Measurements from ENCODE around the gene EXO1.
"Not testable (repeated sequence)": the region's sequence is repeated elsewhere in the genome, so short reads cannot be mapped to it uniquely, and the experiment has no call there.

EXO1 gene

DNA sequence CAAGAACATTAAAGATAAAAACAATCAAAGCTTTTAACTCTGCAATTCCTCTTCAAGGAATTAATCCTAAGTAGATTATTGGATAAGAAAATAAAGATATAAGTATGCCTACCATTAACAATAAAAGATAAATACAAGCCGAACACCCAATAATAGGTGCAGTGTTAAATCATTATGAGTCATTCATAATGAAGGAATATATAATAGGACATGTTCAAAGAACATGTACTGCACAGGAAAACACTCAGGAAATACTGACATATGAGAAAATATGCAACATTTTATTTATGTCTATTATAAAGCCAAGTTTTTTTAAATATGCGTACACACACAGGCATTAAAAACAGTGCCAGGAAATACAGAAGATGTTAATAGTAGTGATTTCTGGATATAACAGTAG, 11.1 kb upstream of the EXO1 start:
- no peak for DNase-seq (ENCODE audit: low read depth in 3 of 3)

GRCh38 chr1:241837416-241837815, 10.6 kb upstream of the EXO1 start:
- DNase-seq (ENCODE audit: low read depth in 3 of 3), result no peak

DNA sequence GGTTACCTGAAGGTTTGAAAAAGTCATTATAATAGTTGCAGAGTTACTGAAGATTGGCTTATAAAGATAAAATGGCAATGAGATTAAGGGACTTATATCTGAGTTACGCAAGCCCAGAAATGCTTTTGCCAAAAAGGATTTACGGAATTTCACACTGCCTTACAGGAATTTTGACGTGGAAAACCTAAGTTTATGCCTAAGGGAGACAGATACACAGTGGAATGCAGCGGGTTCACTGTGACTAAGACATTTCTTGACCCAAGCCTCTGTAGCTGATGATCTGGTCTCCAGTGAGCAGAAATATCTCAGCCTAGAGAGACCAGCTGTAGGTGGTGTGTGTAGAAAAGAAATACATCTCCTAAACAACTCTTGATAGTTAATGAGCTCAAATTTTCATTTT, 10.1 kb upstream of the EXO1 start:
- DNase-seq (ENCODE audit: low read depth in 3 of 3), result no peak

DNA sequence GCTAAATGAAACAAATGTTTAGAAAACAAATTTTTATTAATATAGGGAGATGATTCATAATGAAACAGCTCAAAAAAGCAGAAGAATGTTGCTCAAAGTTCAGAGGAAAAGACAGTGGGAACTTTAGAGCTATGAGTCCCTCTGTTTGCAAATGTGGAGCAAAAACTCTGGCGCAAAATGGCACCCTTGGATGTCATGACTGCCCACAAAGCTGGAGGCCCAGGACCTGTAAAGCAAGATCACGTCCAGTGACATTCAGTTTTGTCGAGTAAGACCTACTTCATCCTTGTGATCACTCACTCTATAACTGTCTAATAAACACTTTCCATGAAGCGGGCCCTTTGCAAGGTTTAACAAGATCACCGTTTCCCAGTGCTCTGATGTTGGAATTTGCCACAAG, 9.1 kb upstream of the EXO1 start:
- no peak for DNase-seq (ENCODE audit: low read depth in 3 of 3)

DNA sequence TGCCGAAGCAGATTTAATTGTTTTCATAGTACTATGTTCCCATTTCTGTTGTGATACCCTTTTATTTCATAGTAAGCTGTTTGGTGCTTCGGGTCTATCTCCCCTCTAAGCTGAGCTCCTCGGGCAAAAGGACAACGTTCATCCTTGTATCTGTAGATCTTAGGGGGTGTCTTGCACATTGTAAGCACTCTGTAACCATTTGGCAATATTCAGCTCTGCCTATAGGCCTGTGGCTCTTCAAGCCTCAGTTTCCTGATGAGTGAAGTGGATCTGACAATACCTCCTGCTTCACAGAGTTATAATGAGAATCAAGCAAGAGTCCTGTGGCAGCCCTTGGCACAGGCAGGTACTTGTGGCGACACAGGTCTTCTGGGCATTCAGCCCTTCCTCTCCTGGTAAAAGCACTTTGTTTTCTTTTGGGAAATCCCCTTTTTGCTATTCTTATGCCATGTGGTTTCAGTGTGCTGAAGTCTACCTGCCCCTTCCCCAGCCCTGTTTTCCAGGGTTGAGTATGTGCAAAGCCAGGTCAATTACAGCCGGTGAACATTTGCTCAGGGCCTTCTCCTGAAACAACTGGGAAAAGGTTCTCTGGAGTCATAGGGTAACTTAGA, 8.5 kb upstream of the EXO1 start:
- DNase-seq (ENCODE audit: low read depth in 3 of 3), result no peak

GRCh38 chr1:241840164-241840563, 7.8 kb upstream of the EXO1 start:
- DNase-seq (ENCODE audit: low read depth in 3 of 3), result no peak

DNA sequence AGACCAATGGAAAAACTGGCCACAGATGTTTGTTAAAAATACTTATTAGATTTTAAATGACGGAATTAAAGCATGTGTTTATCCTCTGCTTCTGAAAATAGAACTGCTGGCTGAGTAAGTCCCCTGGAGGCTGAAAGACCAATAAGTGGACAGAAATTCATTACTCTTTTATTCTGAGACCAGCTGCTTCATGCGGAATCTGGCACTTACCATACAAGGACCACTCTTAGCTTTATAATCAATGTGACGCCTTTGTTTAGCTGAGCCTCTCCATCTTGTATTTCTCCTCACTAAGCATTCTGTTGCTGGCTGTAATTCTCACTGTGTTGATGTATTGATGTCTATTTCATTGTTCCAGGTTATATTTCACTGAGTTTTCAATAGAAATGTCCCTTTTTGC, 6.3 kb upstream of the EXO1 start:
- DNase-seq (ENCODE audit: low read depth in 3 of 3), result no peak

GRCh38 chr1:241842565-241842964, 5.4 kb upstream of the EXO1 start:
- no peak for DNase-seq (ENCODE audit: low read depth in 3 of 3)

- DNase-seq (ENCODE audit: low read depth in 3 of 3), result no peak
These were observed 3.4 kb upstream of the EXO1 start for GRCh38 chr1:241844593-241844992.

DNA sequence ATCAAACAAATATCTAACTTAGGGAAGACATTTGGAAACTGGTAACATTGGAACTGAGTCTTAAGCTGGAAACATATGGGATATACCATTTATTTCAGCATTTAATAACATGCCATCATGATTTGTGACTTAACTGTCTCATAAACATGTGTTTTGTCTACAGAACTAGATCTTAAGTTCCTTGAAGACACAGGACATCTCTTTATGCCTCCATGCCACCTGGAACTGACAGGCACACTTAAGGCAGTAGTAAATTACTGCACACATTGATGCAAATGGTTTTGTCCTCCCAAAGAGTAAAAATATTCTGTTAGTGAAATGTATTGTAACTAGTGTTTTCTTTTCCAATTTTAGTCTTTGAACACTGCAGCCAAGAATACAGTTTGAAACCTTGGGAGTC, 1.6 kb upstream of the EXO1 start:
- DNase-seq (ENCODE audit: low read depth in 3 of 3), result no peak

- DNase-seq (ENCODE audit: low read depth in 3 of 3), result no peak
These were observed 1.0 kb upstream of the EXO1 start for GRCh38 chr1:241846862-241847539.

DNA sequence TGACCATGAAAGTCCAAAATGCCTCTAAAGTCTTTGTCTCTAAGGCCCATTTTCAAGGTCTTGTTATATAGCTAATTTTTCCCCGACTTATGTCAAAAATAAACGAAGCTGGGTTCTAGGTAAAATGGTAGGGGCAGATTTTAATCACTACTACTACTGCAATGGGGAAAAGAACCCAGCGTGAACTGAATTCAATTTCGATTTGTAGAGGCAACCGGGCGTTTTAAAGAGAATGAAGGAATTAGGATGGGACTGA, 536 bp upstream of the EXO1 start:
- DNase-seq (ENCODE audit: low read depth in 3 of 3), result no peak

DNA sequence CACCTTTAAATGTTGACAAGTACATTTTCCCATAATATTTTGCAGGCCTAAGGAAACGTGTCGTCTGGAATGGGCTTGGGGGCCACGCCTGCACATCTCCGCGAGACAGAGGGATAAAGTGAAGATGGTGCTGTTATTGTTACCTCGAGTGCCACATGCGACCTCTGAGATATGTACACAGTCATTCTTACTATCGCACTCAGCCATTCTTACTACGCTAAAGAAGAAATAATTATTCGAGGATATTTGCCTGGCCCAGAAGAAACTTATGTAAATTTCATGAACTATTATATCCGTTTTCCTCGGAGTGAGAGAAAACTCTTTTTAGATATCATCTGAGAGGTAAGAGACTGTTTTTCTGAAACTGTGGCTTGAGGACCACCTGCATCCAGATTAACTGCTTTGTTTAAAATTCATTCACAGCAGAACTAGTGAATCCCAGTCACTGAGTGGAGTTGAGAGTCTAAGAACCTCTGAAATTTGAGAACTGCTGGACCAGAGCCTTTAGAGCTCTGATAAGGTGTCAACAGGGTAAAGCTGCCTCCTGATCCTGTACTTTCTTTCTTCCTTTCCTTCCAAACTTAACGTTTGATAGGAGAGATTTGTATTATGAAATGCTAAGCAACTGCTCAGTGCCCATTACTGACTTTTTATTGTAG, 811 bp downstream of the EXO1 start:
- DNase-seq (ENCODE audit: low read depth in 3 of 3), result peak in 1 of 3 donors; percentile 4

DNA sequence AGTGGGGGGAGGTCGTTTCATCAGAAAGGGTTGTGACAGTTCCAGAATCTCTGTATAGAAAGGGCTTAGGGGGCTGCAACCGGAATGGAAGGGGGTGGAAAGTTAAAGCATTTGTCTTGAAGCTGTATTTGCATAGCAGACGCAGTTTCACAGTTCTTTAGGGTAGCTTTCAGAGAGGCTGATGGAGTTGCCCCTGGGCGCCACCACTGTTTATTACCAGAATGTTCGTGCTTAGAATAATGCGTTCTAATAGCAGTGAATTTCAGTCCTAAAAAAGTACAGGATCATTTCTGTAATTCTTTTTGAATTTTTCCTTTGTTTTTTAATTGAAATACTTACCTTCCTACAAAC, 1.3 kb downstream of the EXO1 start:
- no peak for DNase-seq (ENCODE audit: low read depth in 3 of 3)

DNA sequence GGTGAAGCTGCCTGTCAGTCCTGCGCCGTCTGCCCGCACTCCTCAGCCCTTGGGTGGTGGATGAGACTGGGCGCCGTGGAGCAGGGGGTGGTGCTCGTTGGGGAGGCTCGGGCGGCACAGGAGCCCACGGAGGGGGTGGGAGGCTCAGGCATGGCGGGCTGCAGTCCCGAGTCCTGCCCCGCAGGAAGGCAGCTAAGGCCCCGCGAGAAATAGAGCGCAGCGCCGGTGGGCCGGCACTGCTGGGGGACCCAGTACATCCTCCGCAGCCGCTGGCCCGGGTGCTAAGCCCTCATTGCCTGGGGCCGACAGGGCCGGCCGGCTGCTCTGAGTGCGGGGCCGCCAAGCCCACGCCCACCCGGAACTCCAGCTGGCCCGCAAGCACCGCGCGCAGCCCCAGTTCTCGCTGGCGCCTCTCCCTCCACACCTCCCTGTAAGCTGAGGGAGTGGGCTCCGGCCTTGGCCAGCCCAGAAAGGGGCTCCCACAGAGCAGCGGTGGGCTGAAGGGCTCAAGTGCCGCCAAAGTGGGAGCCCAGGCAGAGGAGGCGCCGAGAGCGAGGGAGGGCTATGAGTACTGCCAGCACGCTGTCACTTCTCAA, 7.6 kb downstream of the EXO1 start:
- not testable (repeated sequence) for DNase-seq (ENCODE audit: low read depth in 3 of 3)

DNA sequence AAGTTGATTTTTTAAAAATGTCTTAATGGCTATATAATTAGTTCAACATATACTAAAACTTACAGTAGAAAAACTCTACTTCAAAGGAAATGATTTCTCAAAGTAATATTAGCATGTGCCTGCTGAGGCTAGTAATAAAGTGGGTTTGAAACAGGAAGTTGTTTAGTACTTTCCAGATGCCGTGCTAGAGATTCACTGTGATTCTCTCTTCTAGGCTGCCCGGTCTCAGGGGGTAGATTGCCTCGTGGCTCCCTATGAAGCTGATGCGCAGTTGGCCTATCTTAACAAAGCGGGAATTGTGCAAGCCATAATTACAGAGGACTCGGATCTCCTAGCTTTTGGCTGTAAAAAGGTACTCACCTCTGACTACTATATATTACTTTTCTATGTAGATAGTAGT, 9.1 kb downstream of the EXO1 start:
- DNase-seq (ENCODE audit: low read depth in 3 of 3), result no peak

GRCh38 chr1:241860922-241861321, 12.9 kb downstream of the EXO1 start:
- no peak for DNase-seq (ENCODE audit: low read depth in 3 of 3)

DNA sequence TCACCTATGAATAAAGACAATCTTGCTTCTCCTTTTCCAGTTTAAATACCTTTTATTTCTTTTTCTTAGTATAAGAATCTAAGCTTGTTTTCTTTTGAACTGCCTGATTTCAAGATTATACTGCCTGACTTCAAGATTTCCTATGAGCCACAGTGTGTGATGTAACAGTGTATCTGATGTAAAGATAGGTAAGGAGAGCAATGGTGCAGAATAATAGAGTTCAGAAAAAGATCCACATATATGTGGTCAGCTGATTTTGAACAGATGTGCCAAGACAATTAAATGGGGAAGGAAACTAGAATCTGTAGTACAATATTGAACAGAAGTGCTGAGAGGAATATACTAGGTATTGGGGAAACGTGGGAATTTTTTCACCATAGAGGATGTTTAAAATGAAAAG, 21.0 kb downstream of the EXO1 start:
- no peak for DNase-seq (ENCODE audit: low read depth in 3 of 3)

- DNase-seq (ENCODE audit: low read depth in 3 of 3), result no peak
These were observed 22.3 kb downstream of the EXO1 start for GRCh38 chr1:241870336-241870735.

GRCh38 chr1:241870746-241871430, 22.9 kb downstream of the EXO1 start:
- no peak for DNase-seq (ENCODE audit: low read depth in 3 of 3)

- no peak for DNase-seq (ENCODE audit: low read depth in 3 of 3)
These were observed 33.4 kb downstream of the EXO1 start for GRCh38 chr1:241881440-241881839.

DNA sequence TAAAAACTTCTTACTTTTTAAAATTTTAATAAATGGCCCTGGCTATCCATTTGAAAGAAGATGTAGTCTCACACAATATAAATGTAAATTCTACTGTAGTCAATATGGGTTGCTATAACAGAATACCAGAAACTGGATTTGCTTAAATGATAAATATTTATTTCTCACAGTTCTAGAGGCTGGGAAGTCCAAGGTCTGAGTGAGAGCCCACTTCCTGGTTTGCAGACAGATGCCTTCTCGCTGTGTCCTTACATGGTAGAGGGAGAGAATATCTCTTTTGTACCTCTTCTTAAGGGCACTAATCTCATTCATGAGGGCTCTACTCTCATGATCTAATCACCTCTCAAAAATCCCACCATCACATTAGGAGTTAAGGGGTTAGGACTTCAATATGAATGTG, 35.2 kb downstream of the EXO1 start:
- DNase-seq (ENCODE audit: low read depth in 3 of 3), result no peak

DNA sequence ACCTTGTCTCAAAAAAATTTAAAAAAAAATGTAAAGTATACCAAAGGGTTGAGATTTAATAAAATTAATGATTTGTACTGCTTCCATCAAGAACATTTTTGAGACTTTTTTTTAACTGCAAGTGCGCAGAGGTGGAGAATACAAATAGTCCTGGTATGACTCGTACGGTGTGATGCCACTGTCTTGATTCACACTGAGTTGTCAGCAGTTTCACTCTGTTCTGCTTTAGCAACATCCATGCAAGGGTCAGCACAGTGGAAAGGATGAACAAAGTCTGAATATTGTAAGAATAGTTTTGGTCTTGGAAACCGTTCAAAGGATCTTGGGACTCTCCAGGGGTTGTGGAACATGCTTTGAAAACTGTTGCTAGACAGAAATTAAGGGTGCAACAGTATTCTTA, 40.2 kb downstream of the EXO1 start:
- DNase-seq (ENCODE audit: low read depth in 3 of 3), result no peak

All from stimulated activated CD4-positive, alpha-beta T cell treated with anti-CD3 and anti-CD28 coated beads, TNF-alpha, amount 100 ng/mL, for 48 hours (primary cell).